HepG2 (cell line): ENCODE results near the gene CAVIN1. TPM values are rescaled to one million over a fixed set of nuclear protein-coding genes. Genes with fewer than 3 reads are reported as not detected.

ENCODE experiments used
- EZH2 ChIP-seq: conservative IDR thresholded peaks from 2 replicates; pipeline ENCODE4 v1.6.1; 2012; ENCODE audit warnings: mild to moderate bottlenecking, low read depth, low read length, moderate library complexity
- GATAD2A ChIP-seq: IDR thresholded peaks from 2 replicates; pipeline ENCODE4 v1.6.1; 2016
- HNF4G ChIP-seq, 2 experiments: sonication (generic) in 1 of 2; formaldehyde crosslinking in 1 of 2; IDR thresholded peaks; 2 replicates each; pipeline versions ENCODE4 v1.4.0 to v1.6.1; 2011 to 2020; ENCODE audit warnings: borderline replicate concordance in 2 of 2, low read depth in 2 of 2, mild to moderate bottlenecking in 2 of 2, low read length in 1 of 2, missing genetic modification reagents in 1 of 2, moderate library complexity in 1 of 2
- SALL1 ChIP-seq: sonication (generic); formaldehyde crosslinking; IDR thresholded peaks from 2 replicates; pipeline ENCODE4 v1.8.0; 2022; ENCODE audit warnings: mild to moderate bottlenecking, missing genetic modification reagents
- TCF7 ChIP-seq: sonication (generic); IDR thresholded peaks from 2 replicates; pipeline ENCODE4 v1.6.1; 2016; ENCODE audit warnings: antibody characterized with exemption, low read depth
- ZNF121 ChIP-seq: sonication (generic); formaldehyde crosslinking; IDR thresholded peaks from 2 replicates; pipeline ENCODE4 v1.5.0; 2020; ENCODE audit warnings: mild to moderate bottlenecking, missing genetic modification reagents
- ZNF263 ChIP-seq: sonication (generic); formaldehyde crosslinking; IDR thresholded peaks from 2 replicates; pipeline ENCODE4 v1.4.0; 2020; ENCODE audit warnings: missing genetic modification reagents
- polyA plus RNA-seq, 8 experiments: library from polyadenylated mRNA; depleted of rRNA in 3 of 8; stranded (reverse) in 7 of 8; unstranded in 1 of 8; fragments of >200 nt; fragmentation: Illumina TruSeq in 4 of 8; extraction: Trizol in 4 of 8; gene quantifications; 2 replicates each; pipeline versions ENCODE4 v1.2.1 to v1.2.3, GENCODE V29; 2011 to 2016; ENCODE audit warnings: low read depth in 4 of 8, missing spikeins in 1 of 8, mixed read lengths in 1 of 8; ENCODE audit not compliant: insufficient read depth in 1 of 8
- total RNA-seq, 5 experiments: library from RNA; depleted of rRNA; stranded (reverse); fragments of >200 nt; fragmentation: Illumina TruSeq; extraction: Trizol; gene quantifications; 2 replicates each; pipeline ENCODE4 v1.2.3, GENCODE V29; 2016; ENCODE audit warnings: low read depth in 1 of 5
- TF ChIP-seq, protein P1 (sequence below): sonication (generic); formaldehyde crosslinking; IDR thresholded peaks from 2 replicates; pipeline ENCODE4 v1.4.0; 2020; ENCODE audit warnings: mild to moderate bottlenecking, low read depth, missing genetic modification reagents
- TF ChIP-seq, protein P2 (sequence below): sonication (generic); formaldehyde crosslinking; IDR thresholded peaks from 2 replicates; pipeline ENCODE4 v1.5.0; 2020; ENCODE audit warnings: mild to moderate bottlenecking, missing genetic modification reagents

The CAVIN1 gene
- total and polyA plus RNA-seq, 2 of the 13 experiments (the other 11 are each of a cell fraction or from before 2014, with no cell fraction given), result 15.9 to 25.5 TPM

DNA sequence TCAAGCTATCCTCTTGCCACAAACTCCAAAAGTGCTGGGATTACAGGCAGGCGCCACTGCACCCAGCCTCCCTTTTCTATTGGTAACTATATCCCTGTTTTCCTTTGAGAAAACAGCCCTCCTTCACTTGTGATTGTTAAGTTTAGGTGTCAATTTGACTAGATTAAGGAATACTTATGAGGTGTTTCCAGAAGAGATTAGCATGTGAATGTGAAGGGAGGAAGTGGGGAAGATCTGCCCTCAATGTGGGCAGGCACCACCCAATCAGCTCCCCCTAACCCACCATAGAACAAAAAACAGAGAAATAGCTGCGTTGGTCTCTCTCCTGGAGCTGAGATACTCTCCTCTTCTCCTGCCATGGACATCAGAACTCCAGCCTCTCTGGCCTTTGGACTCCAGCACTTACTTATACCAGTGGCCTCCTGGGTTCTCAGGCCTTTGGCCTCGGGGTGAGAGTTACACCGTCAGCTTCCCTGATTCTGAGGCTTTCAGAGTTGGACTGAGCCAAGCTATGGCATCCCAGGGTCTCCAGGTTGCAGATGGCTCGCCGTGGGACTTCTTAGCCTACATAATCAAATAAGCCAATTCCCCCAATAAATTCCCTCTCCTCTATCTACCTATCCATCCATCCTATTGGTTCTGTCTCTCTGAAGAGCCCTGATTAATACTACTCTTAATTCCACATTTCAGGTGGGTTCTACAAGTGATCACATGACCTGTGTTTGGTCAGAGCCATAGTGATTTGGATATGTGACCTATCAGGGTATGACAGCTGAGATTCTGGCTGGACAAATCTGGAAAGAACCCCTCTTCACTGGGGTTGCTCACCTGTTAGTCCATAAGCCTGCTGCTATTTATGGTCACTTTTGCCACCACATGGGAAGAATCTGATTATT lies 22.9 kb downstream of the CAVIN1 start (continued):
- TF ChIP-seq, protein P1, sequence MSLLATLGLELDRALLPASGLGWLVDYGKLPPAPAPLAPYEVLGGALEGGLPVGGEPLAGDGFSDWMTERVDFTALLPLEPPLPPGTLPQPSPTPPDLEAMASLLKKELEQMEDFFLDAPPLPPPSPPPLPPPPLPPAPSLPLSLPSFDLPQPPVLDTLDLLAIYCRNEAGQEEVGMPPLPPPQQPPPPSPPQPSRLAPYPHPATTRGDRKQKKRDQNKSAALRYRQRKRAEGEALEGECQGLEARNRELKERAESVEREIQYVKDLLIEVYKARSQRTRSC (CRISPR knock-in tag), result no peak
- TF ChIP-seq HNF4G (IDR thresholded peaks at IDR 0.05; ENCODE audit: borderline replicate concordance, low read depth, low read length) (peak; percentile 75; the same call in 1 of the 2 replicates), HNF4G (CRISPR knock-in tag; IDR thresholded peaks at IDR 0.05; ENCODE audit: borderline replicate concordance, low read depth) (peak; percentile 79; the same call in 1 of the 2 replicates), SALL1 (CRISPR knock-in tag) (0 out of 2 replicates have a peak, but pooled peaks have one; percentile 24), ZNF121 (CRISPR knock-in tag) (no peak), EZH2 (no peak), GATAD2A (CRISPR knock-in tag) (0 out of 2 replicates have a peak, but pooled peaks have one; percentile 30), TCF7 (no peak), ZNF263 (CRISPR knock-in tag) (no peak; the same call in 1 of the 2 replicates)
- TF ChIP-seq, protein P2, sequence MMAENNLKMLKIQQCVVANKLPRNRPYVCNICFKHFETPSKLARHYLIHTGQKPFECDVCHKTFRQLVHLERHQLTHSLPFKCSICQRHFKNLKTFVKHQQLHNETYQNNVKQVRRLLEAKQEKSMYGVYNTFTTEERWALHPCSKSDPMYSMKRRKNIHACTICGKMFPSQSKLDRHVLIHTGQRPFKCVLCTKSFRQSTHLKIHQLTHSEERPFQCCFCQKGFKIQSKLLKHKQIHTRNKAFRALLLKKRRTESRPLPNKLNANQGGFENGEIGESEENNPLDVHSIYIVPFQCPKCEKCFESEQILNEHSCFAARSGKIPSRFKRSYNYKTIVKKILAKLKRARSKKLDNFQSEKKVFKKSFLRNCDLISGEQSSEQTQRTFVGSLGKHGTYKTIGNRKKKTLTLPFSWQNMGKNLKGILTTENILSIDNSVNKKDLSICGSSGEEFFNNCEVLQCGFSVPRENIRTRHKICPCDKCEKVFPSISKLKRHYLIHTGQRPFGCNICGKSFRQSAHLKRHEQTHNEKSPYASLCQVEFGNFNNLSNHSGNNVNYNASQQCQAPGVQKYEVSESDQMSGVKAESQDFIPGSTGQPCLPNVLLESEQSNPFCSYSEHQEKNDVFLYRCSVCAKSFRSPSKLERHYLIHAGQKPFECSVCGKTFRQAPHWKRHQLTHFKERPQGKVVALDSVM (CRISPR knock-in tag), result peak; percentile 29; the same call in 1 of the 2 replicates
- TF ChIP-seq, all 625 proteins: peak for 7
